H1 (cell line): ENCODE results near the gene TSHZ2.

Experiments used
- POLR2AphosphoS5 ChIP-seq: IDR thresholded peaks from 2 replicates; pipeline ENCODE4 v1.6.1; 2011; ENCODE audit warnings: low read depth, low read length
- SRF ChIP-seq: IDR thresholded peaks from 2 replicates; pipeline ENCODE4 v1.6.1; 2011; ENCODE audit warnings: mild to moderate bottlenecking, low read depth, low read length, moderate library complexity
- ZNF274 ChIP-seq: IDR thresholded peaks from 2 replicates; pipeline ENCODE4 v1.7.0; 2012; ENCODE audit warnings: low read length, borderline replicate concordance; ENCODE audit errors: extremely low read depth
- TF ChIP-seq, protein P1 (sequence below), 3 experiments: IDR thresholded peaks; 1 replicate in 2 of 3; 2 replicates in 1 of 3; pipeline versions ENCODE4 v1.5.1 to v1.6.1; 2011; ENCODE audit warnings: low read length in 3 of 3, mild to moderate bottlenecking in 3 of 3, inconsistent platforms in 2 of 3, low read depth in 1 of 3, moderate library complexity in 1 of 3; ENCODE audit not compliant: insufficient read depth in 1 of 3; ENCODE audit errors: control extremely low read depth in 1 of 3
- TF ChIP-seq, protein P2 (sequence below): IDR thresholded peaks from 2 replicates; pipeline ENCODE4 v1.6.1; 2012; ENCODE audit warnings: inconsistent platforms

DNA sequence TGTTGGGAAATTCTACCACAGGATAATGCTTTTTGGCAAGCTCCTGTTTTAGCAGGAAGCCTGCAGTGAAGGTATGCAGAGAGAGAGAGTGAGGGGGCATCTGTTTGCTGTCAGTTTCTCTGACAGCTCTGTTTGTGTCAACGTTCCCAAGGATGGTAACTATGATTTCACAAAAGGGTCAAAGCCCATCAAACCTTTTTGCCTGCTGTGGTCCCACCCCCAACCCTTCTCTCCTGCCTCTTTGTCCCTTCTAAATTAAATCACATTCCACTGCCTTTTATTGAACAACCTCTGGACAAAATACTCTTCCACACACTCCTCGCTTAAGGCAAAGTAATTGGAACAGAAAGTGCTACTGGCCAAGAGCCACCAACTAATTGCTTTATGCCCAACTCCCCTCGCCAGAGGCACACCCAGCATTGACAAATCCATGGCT lies 128.3 kb downstream of the TSHZ2 start:
- no peak for TF ChIP-seq POLR2AphosphoS5
- TF ChIP-seq, protein P1, sequence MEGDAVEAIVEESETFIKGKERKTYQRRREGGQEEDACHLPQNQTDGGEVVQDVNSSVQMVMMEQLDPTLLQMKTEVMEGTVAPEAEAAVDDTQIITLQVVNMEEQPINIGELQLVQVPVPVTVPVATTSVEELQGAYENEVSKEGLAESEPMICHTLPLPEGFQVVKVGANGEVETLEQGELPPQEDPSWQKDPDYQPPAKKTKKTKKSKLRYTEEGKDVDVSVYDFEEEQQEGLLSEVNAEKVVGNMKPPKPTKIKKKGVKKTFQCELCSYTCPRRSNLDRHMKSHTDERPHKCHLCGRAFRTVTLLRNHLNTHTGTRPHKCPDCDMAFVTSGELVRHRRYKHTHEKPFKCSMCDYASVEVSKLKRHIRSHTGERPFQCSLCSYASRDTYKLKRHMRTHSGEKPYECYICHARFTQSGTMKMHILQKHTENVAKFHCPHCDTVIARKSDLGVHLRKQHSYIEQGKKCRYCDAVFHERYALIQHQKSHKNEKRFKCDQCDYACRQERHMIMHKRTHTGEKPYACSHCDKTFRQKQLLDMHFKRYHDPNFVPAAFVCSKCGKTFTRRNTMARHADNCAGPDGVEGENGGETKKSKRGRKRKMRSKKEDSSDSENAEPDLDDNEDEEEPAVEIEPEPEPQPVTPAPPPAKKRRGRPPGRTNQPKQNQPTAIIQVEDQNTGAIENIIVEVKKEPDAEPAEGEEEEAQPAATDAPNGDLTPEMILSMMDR (IDR thresholded peaks at IDR 0.05; ENCODE audit: control extremely low read depth in 1 of 3, insufficient read depth in 1 of 3, low read depth in 1 of 3, low read length in 3 of 3), result no peak
- no peak for TF ChIP-seq ZNF274
- TF ChIP-seq, protein P2, sequence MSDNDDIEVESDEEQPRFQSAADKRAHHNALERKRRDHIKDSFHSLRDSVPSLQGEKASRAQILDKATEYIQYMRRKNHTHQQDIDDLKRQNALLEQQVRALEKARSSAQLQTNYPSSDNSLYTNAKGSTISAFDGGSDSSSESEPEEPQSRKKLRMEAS, result no peak
- TF ChIP-seq SRF, result no peak
